ENCODE data around the gene ANKRD13C. TPM values are rescaled to one million over a fixed set of nuclear protein-coding genes. Genes with fewer than 3 reads are reported as not detected.

The ANKRD13C gene
- total and polyA plus RNA-seq, 2 donors (not counting 1 experiment from before 2014, with no cell fraction given): 19.4 to 30.2 TPM

GRCh38 chr1:70358921-70359564, 4.5 kb upstream of the ANKRD13C start:
- Histone ChIP-seq H3K4me3 (replicated peaks in 1 of 4; ENCODE audit: control extremely low read depth in 1 of 4, insufficient read depth in 1 of 4, low read depth in 3 of 4, low read length in 4 of 4) (no peak overlapping the region), H3K36me3 (ENCODE audit: control insufficient read depth, insufficient read depth, low read length) (no peaks in the 10 kb centered on the region), H3K27me3 (ENCODE audit: control insufficient read depth, insufficient read depth, low read length) (no peaks in the 10 kb centered on the region), H3K4me2 (ENCODE audit: extremely low read depth, insufficient read depth, low read length) (no peak overlapping the region), H3K4me1 (ENCODE audit: control insufficient read depth, extremely low read depth, insufficient read depth, low read length) (no peaks in the 10 kb centered on the region), H3K9ac (ENCODE audit: insufficient read depth, low read length) (no peak overlapping the region), H3K9me3 (ENCODE audit: control insufficient read depth, insufficient read depth, low read depth, low read length) (no peaks in the 10 kb centered on the region), H2AFZ (ENCODE audit: low read length) (no peak overlapping the region), H4K20me1 (ENCODE audit: control insufficient read depth, extremely low read depth, insufficient read depth, low read length) (no peaks in the 10 kb centered on the region), H3K27ac (ENCODE audit: insufficient read depth, low read length) (no peak overlapping the region), H3K79me2 (ENCODE audit: control insufficient read depth, insufficient read depth, low read length) (peaks cover 4% of the 10 kb centered on the region)
- no peak for TF ChIP-seq EZH2 (IDR thresholded peaks at IDR 0.05; ENCODE audit: low read length, missing control alignments)
- TF ChIP-seq CTCF (conservative IDR thresholded peaks at IDR 0.05 in 1 of 2, IDR thresholded peaks at IDR 0.05 in 1 of 2; ENCODE audit: low read depth in 1 of 2, low read length in 2 of 2): no peak
- peak; percentile 4 to 87 for DNase-seq (ENCODE audit: low read depth in 2 of 2)

GRCh38 chr1:70355920-70356319, 1.4 kb upstream of the ANKRD13C start:
- Histone ChIP-seq H3K27ac (ENCODE audit: insufficient read depth, low read length) (no peak overlapping the region), H2AFZ (ENCODE audit: low read length) (no peak overlapping the region), H4K20me1 (ENCODE audit: control insufficient read depth, extremely low read depth, insufficient read depth, low read length) (no peaks in the 10 kb centered on the region), H3K9me3 (ENCODE audit: control insufficient read depth, insufficient read depth, low read depth, low read length) (no peaks in the 10 kb centered on the region), H3K9ac (ENCODE audit: insufficient read depth, low read length) (no peak overlapping the region), H3K4me1 (ENCODE audit: control insufficient read depth, extremely low read depth, insufficient read depth, low read length) (no peaks in the 10 kb centered on the region), H3K36me3 (ENCODE audit: control insufficient read depth, insufficient read depth, low read length) (no peaks in the 10 kb centered on the region), H3K27me3 (ENCODE audit: control insufficient read depth, insufficient read depth, low read length) (no peaks in the 10 kb centered on the region), H3K79me2 (ENCODE audit: control insufficient read depth, insufficient read depth, low read length) (peaks cover 36% of the 10 kb centered on the region), H3K4me3 (replicated peaks in 1 of 4; ENCODE audit: control extremely low read depth in 1 of 4, insufficient read depth in 1 of 4, low read depth in 3 of 4, low read length in 4 of 4) (no peak overlapping the region), H3K4me2 (ENCODE audit: extremely low read depth, insufficient read depth, low read length) (no peak overlapping the region)
- no peak for DNase-seq (ENCODE audit: low read depth in 2 of 2)
- TF ChIP-seq CTCF (conservative IDR thresholded peaks at IDR 0.05 in 1 of 2, IDR thresholded peaks at IDR 0.05 in 1 of 2; ENCODE audit: low read depth in 1 of 2, low read length in 2 of 2) (no peak), EZH2 (IDR thresholded peaks at IDR 0.05; ENCODE audit: low read length, missing control alignments) (no peak)

GRCh38 chr1:70355111-70355407, 537 bp upstream of the ANKRD13C start:
- Histone ChIP-seq H3K4me3 (replicated peaks in 1 of 4; ENCODE audit: control extremely low read depth in 1 of 4, insufficient read depth in 1 of 4, low read depth in 3 of 4, low read length in 4 of 4) (peak overlapping the region; percentile 80 to 99 (median 86)), H3K27me3 (ENCODE audit: control insufficient read depth, insufficient read depth, low read length) (no peaks in the 10 kb centered on the region), H3K9ac (ENCODE audit: insufficient read depth, low read length) (peak overlapping the region; percentile 99), H3K27ac (ENCODE audit: insufficient read depth, low read length) (peak overlapping the region; percentile 100), H3K9me3 (ENCODE audit: control insufficient read depth, insufficient read depth, low read depth, low read length) (no peaks in the 10 kb centered on the region), H4K20me1 (ENCODE audit: control insufficient read depth, extremely low read depth, insufficient read depth, low read length) (no peaks in the 10 kb centered on the region), H3K4me2 (ENCODE audit: extremely low read depth, insufficient read depth, low read length) (peak overlapping the region; percentile 98), H2AFZ (ENCODE audit: low read length) (peak overlapping the region; percentile 83), H3K4me1 (ENCODE audit: control insufficient read depth, extremely low read depth, insufficient read depth, low read length) (no peaks in the 10 kb centered on the region), H3K79me2 (ENCODE audit: control insufficient read depth, insufficient read depth, low read length) (peaks cover 44% of the 10 kb centered on the region), H3K36me3 (ENCODE audit: control insufficient read depth, insufficient read depth, low read length) (no peaks in the 10 kb centered on the region)
- no peak for DNase-seq (ENCODE audit: low read depth in 2 of 2)
- TF ChIP-seq CTCF (conservative IDR thresholded peaks at IDR 0.05 in 1 of 2, IDR thresholded peaks at IDR 0.05 in 1 of 2; ENCODE audit: low read depth in 1 of 2, low read length in 2 of 2): no peak
- TF ChIP-seq EZH2 (IDR thresholded peaks at IDR 0.05; ENCODE audit: low read length, missing control alignments): no peak

Data from fibroblast of lung (primary cell).